ENCODE data around the gene HMGXB4.

- TF ChIP-seq, protein P1, sequence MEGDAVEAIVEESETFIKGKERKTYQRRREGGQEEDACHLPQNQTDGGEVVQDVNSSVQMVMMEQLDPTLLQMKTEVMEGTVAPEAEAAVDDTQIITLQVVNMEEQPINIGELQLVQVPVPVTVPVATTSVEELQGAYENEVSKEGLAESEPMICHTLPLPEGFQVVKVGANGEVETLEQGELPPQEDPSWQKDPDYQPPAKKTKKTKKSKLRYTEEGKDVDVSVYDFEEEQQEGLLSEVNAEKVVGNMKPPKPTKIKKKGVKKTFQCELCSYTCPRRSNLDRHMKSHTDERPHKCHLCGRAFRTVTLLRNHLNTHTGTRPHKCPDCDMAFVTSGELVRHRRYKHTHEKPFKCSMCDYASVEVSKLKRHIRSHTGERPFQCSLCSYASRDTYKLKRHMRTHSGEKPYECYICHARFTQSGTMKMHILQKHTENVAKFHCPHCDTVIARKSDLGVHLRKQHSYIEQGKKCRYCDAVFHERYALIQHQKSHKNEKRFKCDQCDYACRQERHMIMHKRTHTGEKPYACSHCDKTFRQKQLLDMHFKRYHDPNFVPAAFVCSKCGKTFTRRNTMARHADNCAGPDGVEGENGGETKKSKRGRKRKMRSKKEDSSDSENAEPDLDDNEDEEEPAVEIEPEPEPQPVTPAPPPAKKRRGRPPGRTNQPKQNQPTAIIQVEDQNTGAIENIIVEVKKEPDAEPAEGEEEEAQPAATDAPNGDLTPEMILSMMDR (IDR thresholded peaks at IDR 0.05) = no peak
- no peak for TF ChIP-seq POLR2A (IDR thresholded peaks at IDR 0.05)
Observed at GRCh38 chr22:35329114-35329847, 72.0 kb downstream of the HMGXB4 start.

Data from testis (tissue), 2 donors.